Natural killer cell treated with Interleukin-12 subunit alpha and Interleukin-12 subunit beta and Interleukin-15 and Interleukin-18, amount 100 ng/mL, for 72 hours (primary cell): ENCODE results near the gene KITLG. TPM values are rescaled to one million over a fixed set of nuclear protein-coding genes. Genes with fewer than 3 reads are reported as not detected.
"Not testable (repeated sequence)": the region's sequence is repeated elsewhere in the genome, so short reads cannot be mapped to it uniquely, and the experiment has no call there.

Source experiments
- ATAC-seq, 2 donors: fragments of 150-1000 bp; cut with Tn5 transposase in 1 of 2; sonication (Bioruptor Pico), chemical (Tn5 transposase) in 1 of 2; 2 replicates each; pipeline ENCODE4 v1.10.0; 2021
- DNase-seq: peaks from one replicate; pipeline ENCODE4 v3.0.0; 2022; ENCODE audit warnings: low spot score
- H3K27ac Mint-ChIP-seq, 2 donors: 1 replicate in 1 of 2; 2 replicates in 1 of 2; pipeline ENCODE4 v1.8.0; 2022; ENCODE audit warnings: mixed read lengths in 2 of 2, mild to moderate bottlenecking in 1 of 2, moderate library complexity in 1 of 2
- H3K27me3 Mint-ChIP-seq, 2 donors: 1 replicate in 1 of 2; 2 replicates in 1 of 2; pipeline ENCODE4 v1.8.0; 2022; ENCODE audit warnings: mixed read lengths in 2 of 2
- H3K36me3 Mint-ChIP-seq: one replicate; pipeline ENCODE4 v1.8.0; 2022; ENCODE audit warnings: mixed read lengths
- H3K4me1 Mint-ChIP-seq, 2 donors: 1 replicate in 1 of 2; 2 replicates in 1 of 2; pipeline ENCODE4 v1.8.0; 2022; ENCODE audit warnings: low read depth in 2 of 2, mixed read lengths in 2 of 2, mild to moderate bottlenecking in 1 of 2
- H3K4me3 Mint-ChIP-seq: one replicate; pipeline ENCODE4 v1.8.0; 2022; ENCODE audit warnings: mixed read lengths
- H3K9me3 Mint-ChIP-seq: 2 replicates; pipeline ENCODE4 v1.8.0; 2022; ENCODE audit warnings: mixed read lengths
- total RNA-seq, 2 donors: library from RNA; stranded (reverse); gene quantifications; one replicate each; pipeline ENCODE4 v1.2.3, GENCODE V29; 2022

The KITLG gene
- not detected for total RNA-seq

- peaks cover 3% of the 10 kb centered on the region for H3K9me3 Mint-ChIP-seq
These were observed at the start of gene KITLG for GRCh38 chr12:88580051-88580871. Gene KITLG (minus strand): TSS chr12:88580471. CDS start chr12:88580278, 193 bp downstream.

GRCh38 chr12:88628856-88629509, 48.7 kb upstream of the KITLG start:
- no peaks in the 10 kb centered on the region for H3K27me3 Mint-ChIP-seq
- no peak overlapping the region for H3K4me3 Mint-ChIP-seq
- no peak overlapping the region for H3K27ac Mint-ChIP-seq
- H3K36me3 Mint-ChIP-seq, result no peaks in the 10 kb centered on the region
- no peak for DNase-seq
- no peak for ATAC-seq
- no peaks in the 10 kb centered on the region for H3K4me1 Mint-ChIP-seq
- H3K9me3 Mint-ChIP-seq, result peaks cover 4% of the 10 kb centered on the region

More at GRCh38 chr12:88580051-88580871, at the start of gene KITLG:
- ATAC-seq (peak; percentile 71 to 72), DNase-seq (no peak)
- Mint-ChIP-seq H3K27ac (no peak within 1 kb of the TSS), H3K4me1 (peaks cover 0 to 2% of the 10 kb centered on the region in 2 donors), H3K36me3 (no peaks in the 10 kb centered on the region), H3K27me3 (peaks cover 21 to 25% of the 10 kb centered on the region in 2 donors), H3K4me3 (peak within 1 kb of the TSS; percentile 36)

- not testable (repeated sequence) for ATAC-seq, DNase-seq, H3K9me3 Mint-ChIP-seq, H3K4me1 Mint-ChIP-seq, H3K27me3 Mint-ChIP-seq, H3K4me3 Mint-ChIP-seq, H3K36me3 Mint-ChIP-seq, H3K27ac Mint-ChIP-seq
These were observed 47.8 kb upstream of the KITLG start for GRCh38 chr12:88628035-88628434.

- H3K36me3 Mint-ChIP-seq, result no peaks in the 10 kb centered on the region
- H3K4me1 Mint-ChIP-seq, result no peaks in the 10 kb centered on the region
- no peak for ATAC-seq
- peaks cover 4% of the 10 kb centered on the region for H3K9me3 Mint-ChIP-seq
- H3K27me3 Mint-ChIP-seq, result no peaks in the 10 kb centered on the region
- H3K27ac Mint-ChIP-seq, result no peak overlapping the region
- DNase-seq, result no peak
- no peak overlapping the region for H3K4me3 Mint-ChIP-seq
These were observed 47.2 kb upstream of the KITLG start for GRCh38 chr12:88627501-88627900.

GRCh38 chr12:88625356-88625755, 45.1 kb upstream of the KITLG start:
- no peak for DNase-seq
- H3K4me3 Mint-ChIP-seq, result no peak overlapping the region
- no peaks in the 10 kb centered on the region for H3K27me3 Mint-ChIP-seq
- ATAC-seq, result no peak
- H3K9me3 Mint-ChIP-seq, result no peaks in the 10 kb centered on the region
- no peaks in the 10 kb centered on the region for H3K36me3 Mint-ChIP-seq
- H3K27ac Mint-ChIP-seq, result no peak overlapping the region
- H3K4me1 Mint-ChIP-seq, result no peaks in the 10 kb centered on the region

- Mint-ChIP-seq H3K27ac (no peak overlapping the region), H3K4me3 (no peak overlapping the region), H3K4me1 (no peaks in the 10 kb centered on the region), H3K9me3 (no peaks in the 10 kb centered on the region), H3K27me3 (no peaks in the 10 kb centered on the region), H3K36me3 (no peaks in the 10 kb centered on the region)
- ATAC-seq (no peak), DNase-seq (no peak)
These were observed 44.6 kb upstream of the KITLG start for GRCh38 chr12:88624911-88625310.

GRCh38 chr12:88623777-88624548, 43.7 kb upstream of the KITLG start:
- no peaks in the 10 kb centered on the region for H3K36me3 Mint-ChIP-seq

GRCh38 chr12:88617352-88617751, 37.1 kb upstream of the KITLG start:
- DNase-seq (no peak), ATAC-seq (no peak)
- Mint-ChIP-seq H3K27ac (no peak overlapping the region), H3K4me1 (no peaks in the 10 kb centered on the region), H3K4me3 (no peak overlapping the region), H3K27me3 (no peaks in the 10 kb centered on the region), H3K36me3 (no peaks in the 10 kb centered on the region), H3K9me3 (peaks cover 8% of the 10 kb centered on the region)

More at GRCh38 chr12:88623777-88624548, 43.7 kb upstream of the KITLG start:
- H3K27me3 Mint-ChIP-seq, result no peaks in the 10 kb centered on the region
- H3K4me1 Mint-ChIP-seq, result no peaks in the 10 kb centered on the region
- H3K27ac Mint-ChIP-seq, result no peak overlapping the region
- no peak overlapping the region for H3K4me3 Mint-ChIP-seq
- no peak for DNase-seq
- H3K9me3 Mint-ChIP-seq, result no peaks in the 10 kb centered on the region
- ATAC-seq, result no peak

- H3K27ac Mint-ChIP-seq, result no peak overlapping the region
- no peak overlapping the region for H3K4me3 Mint-ChIP-seq
- ATAC-seq (no peak), DNase-seq (no peak)
- peaks cover 13% of the 10 kb centered on the region for H3K9me3 Mint-ChIP-seq
- H3K36me3 Mint-ChIP-seq, result no peaks in the 10 kb centered on the region
- no peaks in the 10 kb centered on the region for H3K4me1 Mint-ChIP-seq
- H3K27me3 Mint-ChIP-seq, result no peaks in the 10 kb centered on the region
These were observed 35.2 kb upstream of the KITLG start for GRCh38 chr12:88615490-88615889.

GRCh38 chr12:88604646-88605045, 24.4 kb upstream of the KITLG start:
- H3K4me1 Mint-ChIP-seq, result no peaks in the 10 kb centered on the region
- DNase-seq (no peak), ATAC-seq (no peak)
- H3K27me3 Mint-ChIP-seq, result no peaks in the 10 kb centered on the region
- H3K27ac Mint-ChIP-seq, result no peak overlapping the region
- peaks cover 25% of the 10 kb centered on the region for H3K9me3 Mint-ChIP-seq
- H3K4me3 Mint-ChIP-seq, result no peak overlapping the region
- no peaks in the 10 kb centered on the region for H3K36me3 Mint-ChIP-seq

- DNase-seq (no peak), ATAC-seq (no peak)
- Mint-ChIP-seq H3K4me3 (no peak overlapping the region), H3K4me1 (no peaks in the 10 kb centered on the region), H3K27me3 (no peaks in the 10 kb centered on the region), H3K9me3 (peaks cover 7% of the 10 kb centered on the region), H3K36me3 (no peaks in the 10 kb centered on the region), H3K27ac (no peak overlapping the region)
These were observed 20.0 kb upstream of the KITLG start for GRCh38 chr12:88600272-88600671.

GRCh38 chr12:88597365-88597764, 17.1 kb upstream of the KITLG start:
- H3K27me3 Mint-ChIP-seq, result no peaks in the 10 kb centered on the region
- H3K4me1 Mint-ChIP-seq, result no peaks in the 10 kb centered on the region
- no peak for ATAC-seq
- H3K9me3 Mint-ChIP-seq, result peaks cover 4% of the 10 kb centered on the region
- H3K4me3 Mint-ChIP-seq, result no peak overlapping the region
- no peaks in the 10 kb centered on the region for H3K36me3 Mint-ChIP-seq
- H3K27ac Mint-ChIP-seq, result no peak overlapping the region
- DNase-seq, result no peak

- Mint-ChIP-seq H3K4me1 (no peaks in the 10 kb centered on the region), H3K9me3 (peaks cover 4% of the 10 kb centered on the region), H3K27ac (no peak overlapping the region), H3K4me3 (no peak overlapping the region), H3K36me3 (no peaks in the 10 kb centered on the region), H3K27me3 (no peaks in the 10 kb centered on the region)
- ATAC-seq (no peak), DNase-seq (no peak)
These were observed 15.4 kb upstream of the KITLG start for GRCh38 chr12:88595697-88596096.

- Mint-ChIP-seq H3K4me3 (no peak overlapping the region), H3K27ac (no peak overlapping the region), H3K36me3 (no peaks in the 10 kb centered on the region), H3K9me3 (no peaks in the 10 kb centered on the region), H3K4me1 (no peaks in the 10 kb centered on the region), H3K27me3 (no peaks in the 10 kb centered on the region)
- ATAC-seq (no peak), DNase-seq (no peak)
These were observed 14.5 kb upstream of the KITLG start for GRCh38 chr12:88594780-88595179.
